ENCODE measurements around the gene MCL1.
A peak's percentile ranks its signal among the peaks of the same experiment; 100 is the strongest.
"Not testable (repeated sequence)": the region's sequence is repeated elsewhere in the genome, so short reads cannot be mapped to it uniquely, and the experiment has no call there.

MCL1 gene

GRCh38 chr1:150579110-150579944 is at the start of gene MCL1:
TSS of gene MCL1 (minus strand) at chr1:150579610. CDS start at chr1:150579530, 80 bp downstream.
- peak; percentile 57 to 90 for DNase-seq

DNA sequence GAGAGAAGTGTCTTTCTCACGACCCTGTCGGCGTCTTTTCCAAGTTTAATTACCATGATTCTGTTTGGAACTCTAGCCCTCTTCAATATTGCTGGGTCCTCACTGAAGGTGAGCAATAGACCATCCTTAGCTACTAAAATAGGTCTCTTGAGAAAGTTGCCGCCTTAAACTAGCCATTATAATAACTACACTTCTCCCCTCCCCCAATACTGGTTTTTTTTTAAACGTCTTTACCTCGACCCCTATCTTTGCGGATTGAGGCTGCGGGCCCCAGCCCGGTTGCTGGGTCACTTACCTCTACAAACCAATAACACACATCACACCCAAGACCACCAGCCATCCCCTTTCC is 49.3 kb upstream of the MCL1 start:
- DNase-seq, result no peak

DNA sequence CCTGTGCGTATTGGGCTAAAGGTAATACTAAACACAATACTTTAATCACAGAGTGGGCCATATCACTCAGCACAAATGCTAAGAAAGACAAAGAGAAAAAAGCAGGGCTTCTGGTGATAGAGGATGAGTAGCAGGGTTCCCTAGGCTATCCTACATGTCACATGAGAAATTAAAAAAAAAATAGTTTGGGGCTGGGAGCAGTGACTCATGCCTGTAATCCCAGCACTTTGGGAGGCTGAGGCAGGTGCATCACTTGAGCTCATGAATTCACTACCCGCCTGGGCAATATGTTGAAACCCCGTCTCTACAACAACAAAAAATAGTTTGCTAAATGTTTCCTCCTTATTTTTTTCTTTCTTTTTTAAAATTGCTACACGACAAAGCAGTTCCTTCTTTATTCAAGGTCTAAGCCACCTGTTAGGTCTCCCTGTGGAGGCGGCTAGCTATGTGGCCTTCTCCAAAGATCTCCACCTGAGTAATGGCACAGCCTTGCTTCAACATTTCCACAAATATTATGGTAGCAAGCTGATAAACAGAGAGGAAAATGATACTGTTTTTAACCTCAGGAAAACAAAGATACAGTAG is 48.5 kb upstream of the MCL1 start:
- DNase-seq, result no peak

DNA sequence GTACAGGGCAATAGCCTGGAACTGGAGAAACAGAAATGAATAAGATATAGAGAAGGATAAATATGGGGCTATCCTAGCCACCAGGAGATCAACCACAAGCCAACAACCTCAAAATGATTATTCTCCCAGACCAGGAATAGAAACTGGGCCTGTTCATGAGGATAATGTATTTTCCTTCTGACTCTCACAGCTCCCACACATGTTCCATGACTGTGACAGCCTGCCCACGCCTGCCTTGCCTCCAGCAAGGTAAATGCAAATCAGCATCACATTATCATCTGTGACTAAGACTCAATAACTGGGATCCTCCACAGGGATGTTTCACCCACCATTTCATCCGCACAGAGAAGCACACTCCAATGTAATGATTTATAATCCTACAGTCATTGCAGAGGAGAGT is 46.7 kb upstream of the MCL1 start:
- DNase-seq, result no peak

- not testable (repeated sequence) for DNase-seq
These were observed 45.1 kb upstream of the MCL1 start for GRCh38 chr1:150624546-150624945.

GRCh38 chr1:150624134-150624533 is 44.7 kb upstream of the MCL1 start:
- DNase-seq, result not testable (repeated sequence)

DNA sequence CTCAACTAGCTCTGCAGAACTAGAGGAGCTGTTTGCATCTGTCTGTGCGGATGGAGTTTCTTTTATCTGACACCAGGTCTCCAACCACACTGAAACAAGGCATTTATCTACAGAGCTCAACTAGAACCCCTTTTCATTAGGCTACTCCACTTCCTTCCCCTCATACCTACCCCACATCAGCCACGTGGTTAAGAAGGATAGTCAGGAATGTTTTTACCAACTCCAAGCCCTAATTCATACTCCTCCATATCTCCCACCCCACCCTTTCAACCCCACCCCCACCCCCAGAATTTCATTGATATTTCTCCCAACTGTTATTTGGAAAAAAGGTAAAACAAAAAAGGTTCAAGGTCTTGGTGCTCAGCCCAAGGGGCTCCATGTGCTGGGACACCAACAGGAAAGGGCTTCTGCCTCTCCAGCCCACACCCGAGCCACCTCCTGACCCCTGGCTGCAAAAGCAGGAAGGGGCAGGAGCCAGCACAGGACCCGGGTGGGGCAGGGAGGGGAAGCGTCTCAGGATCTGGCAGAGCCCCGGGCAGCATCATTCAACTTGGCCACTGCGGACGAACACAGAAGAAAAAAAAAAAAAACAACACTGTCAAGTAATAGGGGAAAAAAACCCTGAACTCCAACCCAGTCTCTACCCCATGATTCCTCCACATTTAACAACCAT is 43.0 kb upstream of the MCL1 start:
- DNase-seq, result no peak

DNA sequence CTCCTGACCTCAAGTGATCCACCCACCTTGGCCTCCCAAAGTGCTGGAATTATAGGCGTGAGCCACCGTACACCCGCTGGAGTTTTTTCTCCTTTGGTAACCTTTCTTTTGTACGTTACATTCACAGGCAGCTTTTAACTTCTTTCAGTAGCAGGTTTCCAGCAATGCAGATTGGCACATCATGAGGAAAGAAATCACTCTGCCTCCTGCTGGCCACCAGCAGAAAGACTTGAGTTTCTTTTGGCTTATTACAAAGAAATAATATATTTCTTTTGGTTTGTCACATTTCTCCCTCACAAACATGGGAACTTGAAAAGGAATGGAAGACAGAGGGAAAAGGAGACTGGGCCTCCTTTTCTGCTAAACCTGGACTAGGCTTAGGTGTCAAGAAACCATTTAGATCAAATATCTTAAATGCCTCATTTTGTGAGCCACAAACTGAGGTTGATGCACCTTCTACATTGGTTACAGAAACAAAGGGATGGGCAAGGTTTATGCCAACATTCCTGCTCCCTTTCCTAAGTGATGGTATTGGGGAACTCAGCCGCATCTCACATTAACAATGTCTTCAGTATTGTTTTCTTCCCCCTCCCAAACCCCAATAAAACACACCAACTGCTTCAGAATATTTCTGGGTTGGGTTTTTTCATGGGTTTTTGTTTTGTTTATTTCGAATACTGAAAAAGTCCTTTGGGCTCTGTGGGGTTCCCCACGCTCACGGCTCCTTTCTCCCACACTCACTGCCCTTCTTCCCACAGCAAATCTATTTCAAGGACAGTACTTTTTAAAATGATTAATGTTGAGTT is 42.3 kb upstream of the MCL1 start:
- DNase-seq, result no peak

DNA sequence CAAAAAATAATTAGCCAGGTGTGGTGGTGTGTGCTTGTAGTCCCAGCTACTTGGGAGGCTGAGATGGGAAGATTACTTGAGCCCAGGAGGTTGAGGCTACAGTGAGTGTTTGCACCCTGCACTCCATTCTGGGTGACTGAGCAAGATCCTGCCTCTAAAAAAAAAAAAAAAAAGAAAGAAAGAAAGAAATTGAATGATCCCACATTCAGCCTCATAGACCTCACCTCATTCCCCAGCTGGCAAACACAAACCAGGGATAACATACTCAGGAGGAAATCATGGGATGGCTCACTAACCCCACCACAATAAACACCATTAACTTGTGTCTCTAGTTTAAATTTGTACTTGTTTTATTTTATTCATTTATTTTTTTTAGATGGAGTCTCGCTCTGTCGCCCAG is 41.5 kb upstream of the MCL1 start:
- no peak for DNase-seq

GRCh38 chr1:150619576-150620509 is 40.4 kb upstream of the MCL1 start:
- no peak for DNase-seq

DNA sequence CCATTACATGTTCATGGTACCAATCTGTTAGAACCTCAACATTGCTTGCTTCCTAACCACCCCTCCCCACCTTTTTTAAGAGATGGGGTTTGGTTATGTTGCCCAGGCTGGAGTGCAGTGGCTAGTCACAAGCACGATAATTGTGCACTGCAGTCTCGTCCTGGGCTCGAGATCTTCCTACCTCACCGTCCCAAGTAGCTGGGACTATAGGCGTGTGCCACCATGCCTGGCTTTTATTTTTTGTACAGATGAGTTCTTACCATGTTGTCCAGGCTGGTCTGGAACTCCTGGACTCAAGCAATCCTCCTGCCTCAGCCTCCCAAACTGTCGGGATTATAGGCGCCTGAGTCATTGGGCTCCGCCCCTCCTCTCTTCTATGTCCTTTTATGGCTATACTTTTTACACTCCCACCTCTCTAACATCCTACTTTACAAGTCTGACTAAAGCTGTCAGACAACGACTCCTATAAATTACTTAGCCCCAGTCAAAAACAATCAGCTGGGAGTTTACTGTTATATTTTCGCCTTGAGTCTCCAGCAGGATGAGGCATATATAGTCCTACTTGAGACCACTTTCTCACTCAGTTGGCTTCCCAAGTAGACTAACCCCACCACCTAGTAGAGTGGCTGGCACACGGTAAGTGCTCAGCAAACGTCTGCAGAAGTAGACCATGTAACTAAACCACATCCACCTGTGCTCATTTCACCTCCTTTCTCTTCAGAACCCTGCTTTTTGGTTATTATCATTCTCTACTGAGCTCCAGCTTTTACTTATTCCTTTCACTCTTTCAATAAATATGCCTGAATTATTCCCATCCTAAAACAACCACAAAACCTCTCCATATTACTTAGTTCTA is 36.2 kb upstream of the MCL1 start:
- DNase-seq, result no peak

DNA sequence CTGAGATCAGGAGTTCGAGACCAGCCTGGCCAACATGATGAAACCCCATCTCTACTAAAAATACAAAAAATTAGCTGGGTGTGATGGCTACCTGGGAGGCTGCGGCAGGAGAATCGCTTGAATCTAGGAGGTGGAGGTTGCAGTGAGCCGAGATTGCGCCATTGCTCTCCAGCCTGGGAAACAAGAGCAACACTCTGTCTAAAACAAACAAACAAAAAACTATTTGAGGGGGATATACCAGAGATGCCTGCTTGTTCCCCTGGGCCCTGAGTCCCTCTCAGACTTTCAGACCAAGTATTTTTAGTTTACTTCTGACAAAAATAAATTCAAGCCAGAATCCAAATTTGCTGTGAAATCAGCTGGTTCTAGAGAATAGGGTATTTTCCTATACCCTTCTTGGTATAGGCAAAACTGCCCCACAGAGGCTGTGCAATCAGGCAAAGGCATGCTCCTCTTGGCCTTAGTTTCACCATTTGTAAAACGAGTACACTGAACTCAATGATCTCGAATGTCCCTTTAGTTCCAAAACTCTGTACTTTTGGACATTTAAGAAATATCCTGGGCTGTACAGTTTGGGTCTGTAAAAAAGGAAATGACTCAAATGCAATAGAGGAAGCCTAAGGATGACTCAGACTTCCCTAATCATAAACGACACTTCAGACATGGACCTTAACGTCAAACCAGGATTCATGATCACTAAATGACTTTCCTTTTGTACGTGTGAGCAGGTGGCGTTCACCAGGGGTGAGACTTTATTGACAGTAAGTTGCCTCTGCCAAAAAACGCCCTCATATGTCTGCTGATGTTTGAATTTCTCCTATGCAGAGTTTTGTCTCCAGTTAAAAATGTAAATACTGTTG is 33.9 kb upstream of the MCL1 start:
- DNase-seq, result no peak

DNA sequence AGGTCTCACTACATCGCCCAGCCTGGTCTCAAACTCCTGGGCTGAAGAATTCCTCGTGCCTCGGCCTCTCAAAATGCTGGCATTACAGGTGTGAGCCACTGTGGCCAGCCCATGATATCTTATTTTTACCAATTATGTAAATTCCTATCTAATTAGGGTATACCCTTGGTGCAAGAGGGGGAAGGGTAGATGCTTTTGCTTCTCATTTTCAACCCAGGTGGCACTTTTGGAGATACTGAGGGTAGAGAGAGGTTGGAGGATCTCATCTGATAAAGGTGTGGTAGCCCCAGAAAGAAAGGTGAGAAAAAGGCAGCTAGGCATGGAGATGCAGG is 32.6 kb upstream of the MCL1 start:
- DNase-seq, result no peak

- DNase-seq, result no peak
These were observed 31.2 kb upstream of the MCL1 start for GRCh38 chr1:150610576-150610975.

GRCh38 chr1:150609732-150610131 is 30.3 kb upstream of the MCL1 start:
- DNase-seq, result no peak

DNA sequence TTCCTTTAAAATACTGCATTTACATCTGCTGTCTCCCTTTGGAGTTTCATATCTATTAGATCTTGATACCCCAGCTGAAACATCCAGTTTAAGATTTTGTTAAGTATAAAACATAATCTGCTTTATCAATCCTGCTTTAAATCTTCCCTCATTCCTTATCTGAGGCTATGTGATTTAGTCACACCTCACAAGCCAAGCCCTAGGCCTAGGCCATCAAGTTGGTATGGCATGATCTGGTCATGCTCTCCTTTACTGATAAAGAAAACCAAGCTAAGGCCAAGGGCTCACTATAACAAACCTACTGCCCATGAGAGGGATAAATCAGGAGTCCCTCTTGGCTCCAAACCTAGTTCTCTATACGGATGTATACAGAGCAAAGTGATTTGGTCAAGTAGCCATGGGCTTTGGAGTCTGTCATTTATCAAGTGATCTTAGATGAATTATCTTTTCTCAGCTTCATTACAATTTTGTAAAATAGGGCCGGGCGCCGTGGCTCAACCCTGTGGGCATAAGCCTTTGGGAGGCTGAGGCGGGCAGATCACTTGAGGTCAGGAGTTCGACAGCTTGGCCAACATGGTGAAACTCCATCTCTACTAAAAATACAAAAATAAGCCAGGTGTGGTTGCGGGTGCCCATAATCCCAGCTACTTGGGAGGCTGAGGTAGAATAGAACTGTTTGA is 27.2 kb upstream of the MCL1 start:
- no peak for DNase-seq

DNA sequence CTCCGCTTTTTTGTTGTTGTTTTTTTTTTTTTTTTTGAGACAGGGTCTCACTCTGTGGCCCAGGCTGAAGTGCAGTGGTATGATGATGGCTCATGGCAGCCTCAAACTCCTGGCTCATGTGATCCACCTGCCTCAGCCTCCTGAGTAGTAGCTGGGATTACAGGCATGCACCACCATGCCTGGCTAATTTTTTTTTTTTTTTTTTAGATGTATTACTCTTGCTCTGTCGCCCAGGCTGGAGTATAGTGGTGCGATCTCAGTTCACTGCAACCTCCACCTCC is 26.0 kb upstream of the MCL1 start:
- DNase-seq, result not testable (repeated sequence)

- DNase-seq, result no peak
These were observed 24.8 kb upstream of the MCL1 start for GRCh38 chr1:150604226-150604588.

DNA sequence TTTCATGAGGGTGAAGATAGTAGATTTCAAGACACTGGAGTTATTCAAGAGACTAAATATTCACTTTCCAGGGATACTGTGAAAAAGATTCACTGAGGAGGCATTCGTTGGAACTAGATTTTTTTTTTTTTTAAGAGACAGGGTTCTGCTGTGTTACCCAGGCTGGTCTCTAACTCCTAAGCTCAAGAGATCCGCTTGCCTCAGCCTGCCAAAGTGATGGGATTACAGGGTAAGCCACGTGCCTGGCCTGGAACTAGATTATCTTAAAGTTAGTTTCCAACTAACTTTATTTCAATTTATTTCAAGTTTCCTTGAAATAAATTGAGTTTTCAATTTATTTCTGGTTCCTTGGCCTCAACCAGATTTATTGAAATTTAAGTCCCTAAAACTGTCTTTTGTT is 24.3 kb upstream of the MCL1 start:
- DNase-seq, result no peak

- DNase-seq, result not testable (repeated sequence)
These were observed 23.0 kb upstream of the MCL1 start for GRCh38 chr1:150602372-150602771.
